ENCODE measurements around the gene SLAIN2. TPM values are rescaled to one million over a fixed set of nuclear protein-coding genes. Genes with fewer than 3 reads are reported as not detected.
"Not testable (repeated sequence)": the region's sequence is repeated elsewhere in the genome, so short reads cannot be mapped to it uniquely, and the experiment has no call there.

SLAIN2 gene
- total RNA-seq, 1 donor from 2014 or later = 62.9 TPM

DNA sequence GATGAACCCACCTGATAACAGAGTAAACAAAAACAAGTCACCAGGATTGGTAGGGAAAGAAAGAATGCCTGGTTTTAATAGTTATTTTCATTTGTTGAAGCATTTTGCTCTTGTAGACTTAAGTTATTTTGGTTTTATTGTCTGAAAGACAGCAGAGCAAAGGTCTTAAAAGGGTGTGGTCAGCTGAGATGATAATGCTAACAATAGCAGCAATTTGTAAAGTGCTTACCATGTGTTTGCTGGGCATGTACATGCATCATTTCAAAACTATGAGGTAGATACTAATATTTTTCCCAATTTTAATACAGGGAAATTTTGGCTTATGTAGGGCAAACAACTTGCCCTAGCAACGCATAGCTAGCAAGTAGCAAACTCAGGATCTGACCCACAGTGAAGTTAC is 95.0 kb downstream of the SLAIN2 start:
- DNase-seq (ENCODE audit: low read depth) = peak; percentile 5

DNA sequence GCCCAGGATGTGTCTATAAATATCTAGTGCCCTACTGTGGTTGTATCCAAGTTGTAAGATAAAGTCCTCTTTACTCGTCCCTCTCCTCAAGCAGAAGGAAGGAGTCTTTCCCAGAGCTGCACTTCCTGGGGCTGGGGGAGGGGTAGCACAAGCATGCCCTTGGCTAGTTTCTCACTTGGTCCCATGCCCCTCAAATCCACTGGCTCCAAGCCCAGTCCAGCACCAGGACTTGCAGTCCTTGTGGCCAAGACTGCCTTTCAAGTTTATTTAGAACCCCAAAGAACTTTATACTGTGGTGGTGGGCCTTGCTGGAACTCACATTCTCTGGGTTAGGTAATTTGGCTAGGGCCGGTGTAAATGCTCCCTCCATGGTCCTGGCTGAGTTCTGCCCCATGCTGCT is 98.7 kb downstream of the SLAIN2 start:
- peak; percentile 28 for DNase-seq (ENCODE audit: low read depth)

DNA sequence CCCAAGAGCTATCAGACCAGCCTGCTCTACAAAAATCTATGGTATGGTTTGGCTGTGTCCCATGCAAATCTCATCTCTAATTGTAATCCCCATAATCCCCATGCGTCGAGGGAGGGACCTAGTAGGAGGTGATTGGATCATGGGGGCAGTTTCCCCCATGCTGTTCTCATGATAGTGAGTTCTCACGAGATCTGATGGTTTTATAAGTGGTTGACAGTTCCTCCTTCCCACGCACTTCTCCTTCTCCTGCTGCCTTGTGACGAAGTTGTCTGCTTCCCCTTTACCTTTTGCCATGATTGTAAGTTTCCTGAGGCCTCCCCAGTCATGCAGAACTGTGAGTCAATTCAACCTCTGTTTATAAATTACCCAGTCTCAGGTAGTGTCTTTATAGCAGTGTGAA is 99.6 kb downstream of the SLAIN2 start:
- DNase-seq (ENCODE audit: low read depth) = not testable (repeated sequence)

DNA sequence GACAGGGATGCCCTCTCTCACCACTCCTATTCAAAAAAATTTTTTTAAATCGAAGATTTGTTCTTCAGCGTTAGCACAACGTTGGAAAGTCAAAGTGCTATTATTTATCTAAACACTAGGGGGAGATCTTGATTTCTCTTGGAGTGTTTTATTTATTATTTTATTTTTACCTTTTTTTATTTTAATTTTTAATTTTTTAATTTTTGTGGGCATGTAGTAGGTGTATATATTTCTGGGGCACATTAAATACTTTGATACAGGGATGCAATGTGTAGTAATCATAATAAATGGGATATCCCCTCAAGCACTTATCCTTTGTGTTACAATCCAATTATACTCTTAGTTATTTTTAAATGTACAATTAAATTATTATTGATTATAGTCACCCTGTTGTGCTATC is 104.4 kb downstream of the SLAIN2 start:
- peak; percentile 26 for DNase-seq (ENCODE audit: low read depth)

DNA sequence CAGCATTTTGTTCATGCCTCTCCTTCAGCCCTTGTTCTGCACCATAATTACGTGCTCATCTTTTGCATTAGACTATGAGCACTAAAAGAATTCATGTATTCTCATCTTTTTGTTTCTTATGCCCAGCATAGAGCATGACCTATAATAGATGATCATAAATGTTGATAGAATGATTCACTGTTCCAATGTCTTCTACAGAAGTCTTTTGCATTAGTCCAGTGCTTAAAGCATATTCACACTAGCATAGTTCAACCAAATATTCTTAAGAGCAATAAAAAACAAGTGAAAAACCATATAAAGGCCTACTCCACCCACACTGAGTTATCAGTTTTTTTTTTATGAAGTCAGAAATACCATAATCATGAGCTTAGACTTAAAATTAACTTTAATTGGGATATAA is 105.3 kb downstream of the SLAIN2 start:
- DNase-seq (ENCODE audit: low read depth) = no peak

DNA sequence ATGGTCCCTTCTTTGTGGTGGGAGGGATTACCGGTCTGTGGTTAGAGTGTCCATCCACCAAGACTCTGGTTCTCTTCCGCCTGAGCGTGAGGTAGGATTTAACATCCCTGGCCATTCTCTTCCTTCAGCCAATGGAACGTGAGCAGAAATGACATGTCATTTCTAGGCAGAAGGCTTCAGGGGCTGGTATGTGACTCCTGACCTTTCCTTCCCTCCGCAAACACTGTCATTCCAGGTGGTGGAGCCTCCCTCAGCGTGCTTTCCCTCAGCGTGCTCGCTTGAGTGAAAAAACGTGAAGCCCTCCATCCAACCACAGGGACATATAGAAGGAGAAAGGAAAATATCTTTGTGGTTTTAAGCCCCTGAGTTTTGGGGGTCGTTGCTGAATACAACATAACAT is 107.8 kb downstream of the SLAIN2 start:
- DNase-seq (ENCODE audit: low read depth) = no peak

DNA sequence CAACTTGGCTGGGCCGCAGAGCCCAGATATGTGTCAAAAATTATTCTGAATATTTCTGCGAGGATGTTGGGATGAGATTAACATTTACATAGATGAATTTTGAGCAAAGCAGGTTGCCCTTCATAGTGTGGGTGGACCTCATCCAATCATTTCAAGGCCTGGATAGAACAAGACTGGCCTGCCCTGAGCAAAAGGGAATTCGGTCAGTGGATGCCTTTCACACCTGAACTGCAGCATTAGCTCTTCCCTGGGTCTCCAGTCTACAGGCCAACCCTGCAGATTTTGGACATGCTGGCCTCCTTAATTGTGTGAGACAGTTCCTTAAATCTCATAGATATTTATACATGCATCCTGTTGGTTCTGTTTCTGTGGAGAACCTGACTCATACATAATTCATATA is 109.4 kb downstream of the SLAIN2 start:
- no peak for DNase-seq (ENCODE audit: low read depth)

DNA sequence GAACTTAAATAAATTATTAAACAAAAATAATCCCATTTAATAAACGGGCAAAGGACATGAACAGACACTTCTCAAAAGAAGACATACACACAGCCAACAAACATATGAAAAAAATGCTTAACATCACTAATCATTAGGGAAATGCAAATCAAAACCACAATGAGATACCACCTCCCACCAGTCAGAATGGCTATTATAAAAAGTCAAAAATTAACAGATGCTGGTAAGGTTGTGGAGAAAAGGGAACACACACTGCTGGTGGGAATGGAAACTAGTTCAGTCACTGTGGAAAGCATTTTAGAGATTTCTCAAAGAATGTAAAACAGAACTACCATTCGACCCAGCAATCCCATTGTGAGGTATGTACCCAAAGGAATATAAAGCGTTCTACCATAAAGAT is 110.3 kb downstream of the SLAIN2 start:
- DNase-seq (ENCODE audit: low read depth) = not testable (repeated sequence)

DNA sequence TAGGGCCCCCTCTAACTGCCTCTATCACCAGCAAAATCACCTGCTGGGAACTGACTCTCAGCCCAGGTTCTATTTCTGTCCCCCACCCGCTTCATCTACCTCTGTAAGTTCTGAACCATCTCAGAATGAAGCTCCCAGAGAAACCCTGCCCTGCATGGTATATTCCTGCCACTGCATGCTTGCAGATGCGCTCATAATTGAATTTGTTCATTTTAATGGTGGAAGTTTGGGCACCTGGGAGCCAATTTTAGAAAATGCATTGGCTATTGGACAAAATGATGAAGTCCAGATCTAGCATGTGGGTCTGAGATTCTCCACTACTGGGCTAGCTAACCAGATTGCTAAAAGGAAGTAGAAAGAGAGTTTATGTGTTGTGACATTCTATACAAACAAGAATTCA is 113.3 kb downstream of the SLAIN2 start:
- DNase-seq (ENCODE audit: low read depth) = no peak

DNA sequence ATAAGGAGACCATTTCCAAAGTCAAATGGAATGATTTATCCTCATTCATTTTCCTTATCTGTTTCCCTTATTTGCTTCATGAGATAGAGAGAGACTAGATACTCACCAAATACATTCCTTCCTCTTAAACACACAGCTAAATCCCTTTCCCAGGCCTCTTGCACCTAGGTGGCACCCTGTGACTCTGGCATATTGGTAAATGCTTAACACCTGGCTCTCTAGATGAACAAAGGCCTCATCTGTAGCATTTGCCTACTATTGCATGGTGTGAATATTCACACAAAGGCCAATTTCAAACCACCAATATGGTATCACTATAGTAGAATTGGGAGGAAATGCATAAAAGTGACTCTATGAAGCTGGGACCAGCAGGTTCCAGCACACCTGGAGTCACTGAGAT is 119.7 kb downstream of the SLAIN2 start:
- no peak for DNase-seq (ENCODE audit: low read depth)

DNA sequence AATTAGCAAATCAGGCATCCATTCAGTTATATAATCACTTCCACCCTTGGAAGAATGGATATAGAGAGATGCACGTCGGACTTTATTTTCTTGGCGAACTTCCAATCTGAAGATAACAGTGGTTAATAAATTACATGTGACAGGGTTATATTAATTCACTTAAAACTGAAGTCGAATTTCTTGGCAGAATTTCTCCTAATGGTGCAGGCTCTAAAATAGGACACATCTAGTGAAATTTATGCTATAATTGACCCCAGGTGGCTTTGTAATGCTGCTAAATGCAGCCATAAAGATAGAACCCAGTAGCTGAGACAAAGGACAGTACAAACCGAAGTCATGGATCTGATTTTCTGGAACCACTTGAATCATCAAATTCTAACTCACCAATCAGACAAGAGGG is 121.0 kb downstream of the SLAIN2 start:
- DNase-seq (ENCODE audit: low read depth) = no peak

DNA sequence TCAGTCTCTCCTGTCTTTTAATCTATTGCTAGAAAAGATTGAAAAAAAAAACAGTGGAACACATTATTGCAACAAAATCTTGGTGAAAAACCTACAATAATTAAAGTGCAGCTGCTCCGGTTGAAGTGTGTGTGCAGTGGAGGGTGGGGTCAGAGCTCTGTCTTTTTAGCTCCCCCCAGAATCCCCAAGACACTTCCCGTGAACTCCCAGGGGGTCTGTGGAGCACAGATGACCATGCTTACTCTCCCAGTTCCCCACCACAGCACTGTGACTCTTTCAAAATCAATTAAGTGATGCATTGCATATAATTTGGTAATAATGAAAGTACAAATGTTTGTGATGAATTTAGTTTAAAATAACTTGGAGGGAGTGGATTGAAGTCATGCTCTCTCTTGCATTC is 126.1 kb downstream of the SLAIN2 start:
- DNase-seq (ENCODE audit: low read depth) = no peak

DNA sequence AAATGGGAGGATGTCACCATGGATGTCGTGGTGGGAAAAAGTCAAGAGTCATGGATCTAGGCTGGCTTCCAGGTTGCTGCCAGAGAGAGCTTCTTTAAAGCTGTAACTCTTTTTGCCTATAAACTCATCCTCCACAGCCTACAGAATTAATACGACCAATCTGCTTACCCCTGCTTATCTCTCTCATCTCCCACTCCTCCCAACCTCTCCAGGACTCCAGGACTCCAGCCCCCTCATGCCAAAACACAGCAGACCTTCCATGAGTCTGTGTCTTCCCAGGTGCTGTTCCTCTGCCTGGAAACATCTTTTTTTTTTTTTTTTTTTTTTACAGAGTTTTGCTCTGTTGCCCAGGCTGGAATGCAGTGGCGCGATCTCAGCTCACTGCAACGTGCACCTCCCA is 126.6 kb downstream of the SLAIN2 start:
- DNase-seq (ENCODE audit: low read depth) = no peak

DNA sequence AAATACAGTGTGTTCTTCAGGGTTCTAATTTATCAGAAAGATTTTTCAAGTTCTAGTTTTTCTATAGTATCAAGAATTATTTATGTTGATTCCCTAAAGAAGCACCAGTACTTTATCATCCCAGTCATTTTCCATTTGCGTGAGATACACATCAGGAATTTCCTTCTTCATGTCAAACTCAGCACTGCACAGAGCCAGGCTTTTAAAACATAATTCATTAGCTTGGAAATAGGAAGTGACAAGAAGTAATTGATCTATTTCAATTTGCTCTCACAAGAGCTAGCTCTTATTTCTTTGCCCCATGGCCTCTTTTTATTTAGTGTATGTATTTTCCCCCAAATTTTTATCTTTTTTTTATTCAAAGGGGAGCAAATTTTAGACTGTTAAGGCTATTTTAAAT is 128.8 kb downstream of the SLAIN2 start:
- DNase-seq (ENCODE audit: low read depth) = no peak

DNA sequence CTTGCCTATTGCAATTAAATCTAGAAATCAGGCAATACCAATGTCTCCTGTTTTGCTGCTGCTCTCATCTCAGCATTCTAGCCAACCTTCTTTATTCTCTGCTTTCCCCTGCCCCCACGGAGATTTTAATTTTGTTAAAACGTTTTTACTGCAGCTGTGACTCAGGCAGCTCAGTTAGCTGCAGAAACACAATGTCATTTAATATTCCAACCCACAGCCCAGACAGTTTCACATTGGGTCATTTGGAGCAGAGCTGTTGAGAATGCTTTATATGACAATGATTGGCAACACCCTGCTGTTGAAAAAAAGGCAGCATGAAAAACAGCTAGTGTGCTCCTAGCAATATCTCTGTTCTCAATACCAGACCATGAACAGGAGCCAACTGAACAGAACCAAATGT is 129.2 kb downstream of the SLAIN2 start:
- peak; percentile 57 for DNase-seq (ENCODE audit: low read depth)

DNA sequence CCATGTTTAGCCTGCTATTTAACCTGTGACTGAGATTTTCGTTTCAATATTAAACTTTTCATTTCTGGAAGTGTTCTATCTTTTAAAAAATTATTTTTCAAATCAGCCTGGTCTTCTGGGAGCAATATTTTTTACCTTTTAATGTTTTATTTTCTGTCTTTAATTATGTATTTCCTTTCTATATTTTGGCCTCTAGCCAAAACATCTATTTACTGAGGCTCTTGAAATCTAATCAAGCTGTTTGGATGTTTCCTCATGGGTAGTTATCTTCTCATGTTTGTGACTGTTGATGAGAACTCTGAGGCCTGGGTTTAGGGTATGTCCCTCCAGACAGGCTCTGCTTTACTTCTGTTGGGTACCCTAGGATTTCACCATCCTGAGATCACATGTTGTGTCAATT is 131.5 kb downstream of the SLAIN2 start:
- no peak for DNase-seq (ENCODE audit: low read depth)

DNA sequence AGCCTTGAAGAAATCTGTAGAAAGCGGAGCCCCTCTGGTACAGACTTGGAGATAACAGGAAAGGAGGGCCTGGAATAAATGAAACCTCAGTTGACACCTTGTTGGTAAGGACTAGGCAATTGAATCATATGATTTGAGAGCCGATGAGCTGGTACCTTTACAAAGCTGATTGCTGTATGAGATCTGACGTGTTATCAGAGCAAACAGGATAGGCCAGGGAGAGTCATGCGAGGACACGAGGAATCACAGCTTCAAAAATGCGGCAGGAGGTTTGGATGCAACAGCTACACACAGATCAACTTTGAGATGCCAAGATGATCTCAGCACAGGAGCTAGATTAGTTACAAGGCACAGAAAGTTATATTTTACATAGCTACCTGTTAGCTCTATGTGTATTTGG is 134.4 kb downstream of the SLAIN2 start:
- no peak for DNase-seq (ENCODE audit: low read depth)

Other genes starting within 250 kb of the SLAIN2 start
- 1.1 and 2.7 TPM in 2 replicates for gene TXK, start 207.3 kb upstream of the SLAIN2 start, total RNA-seq
- gene TEC, start 71.7 kb upstream of the SLAIN2 start, total RNA-seq = 2.9 and 3.0 TPM in 2 replicates
- 0.31 TPM in 1 of 2 replicates, not detected in the other for gene SLC10A4, start 141.8 kb downstream of the SLAIN2 start, total RNA-seq
- gene ZAR1, start 148.7 kb downstream of the SLAIN2 start, total RNA-seq = not detected in 2 replicates